GM21786 (cell line): ENCODE results near the gene GCN1.
A peak's percentile ranks its signal among the peaks of the same experiment; 100 is the strongest.

Experiments used
- ATAC-seq: cut with Tn5 transposase; IDR thresholded peaks from one replicate; pipeline ENCODE4 v1.9.1; 2021; ENCODE audit not compliant: unreplicated experiment

GCN1 gene

GRCh38 chr12:120094485-120094884 is 100.0 kb downstream of the GCN1 start:
- no peak for ATAC-seq

GRCh38 chr12:120093592-120094355 is 100.7 kb downstream of the GCN1 start:
- no peak for ATAC-seq

GRCh38 chr12:120093336-120093591 is 101.3 kb downstream of the GCN1 start:
- ATAC-seq = no peak

GRCh38 chr12:120092551-120093335 is 101.8 kb downstream of the GCN1 start:
- no peak for ATAC-seq

- no peak for ATAC-seq
Measured at GRCh38 chr12:120091371-120092090, 103.0 kb downstream of the GCN1 start.

- no peak for ATAC-seq
Measured at GRCh38 chr12:120090626-120091295, 103.8 kb downstream of the GCN1 start.

GRCh38 chr12:120090206-120090605 is 104.3 kb downstream of the GCN1 start:
- ATAC-seq = no peak

- ATAC-seq = no peak
Measured at GRCh38 chr12:120089796-120090195, 104.7 kb downstream of the GCN1 start.

- no peak for ATAC-seq
Measured at GRCh38 chr12:120089105-120089504, 105.4 kb downstream of the GCN1 start.

GRCh38 chr12:120086801-120087621 is 107.5 kb downstream of the GCN1 start:
- ATAC-seq = peak; percentile 97

GRCh38 chr12:120085920-120086645 is 108.4 kb downstream of the GCN1 start:
- ATAC-seq = no peak

- ATAC-seq = no peak
Measured at GRCh38 chr12:120081641-120082040, 112.9 kb downstream of the GCN1 start.

GRCh38 chr12:120079411-120080400 is 114.8 kb downstream of the GCN1 start:
- no peak for ATAC-seq

- ATAC-seq = no peak
Measured at GRCh38 chr12:120078868-120079267, 115.6 kb downstream of the GCN1 start.

- ATAC-seq = no peak
Measured at GRCh38 chr12:120077260-120077659, 117.3 kb downstream of the GCN1 start.
